Stimulated activated CD4-positive, alpha-beta T cell treated with anti-CD3 and anti-CD28 coated beads, TNF-alpha, amount 100 ng/mL, for 4 hours (primary cell): ENCODE results near the gene TMPRSS12.
"Not testable (repeated sequence)": the region's sequence is repeated elsewhere in the genome, so short reads cannot be mapped to it uniquely, and the experiment has no call there.

Experiments
- DNase-seq, 3 experiments: peaks; one replicate each; pipeline ENCODE4 v3.0.0-alpha.2; 2020; ENCODE audit warnings: low read depth in 3 of 3

The TMPRSS12 gene

DNA sequence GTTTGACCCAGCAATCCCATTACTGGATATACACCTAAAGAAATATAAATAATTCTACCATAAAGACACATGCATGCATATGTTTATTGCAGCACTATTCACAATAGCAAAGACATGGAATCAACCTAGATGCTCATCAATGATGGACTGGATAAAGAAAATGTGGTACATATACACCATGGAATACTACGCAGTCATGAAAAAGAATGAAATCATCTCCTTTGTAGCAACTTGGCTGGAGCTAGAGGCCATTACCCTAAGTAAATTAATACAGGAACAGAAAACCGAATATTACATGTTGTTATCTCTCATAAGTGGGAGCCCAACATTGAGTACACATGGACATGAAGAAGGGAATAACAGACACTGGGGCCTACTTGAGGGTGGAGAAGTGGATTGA is 13.0 kb downstream of the TMPRSS12 start:
- DNase-seq, result not testable (repeated sequence)

DNA sequence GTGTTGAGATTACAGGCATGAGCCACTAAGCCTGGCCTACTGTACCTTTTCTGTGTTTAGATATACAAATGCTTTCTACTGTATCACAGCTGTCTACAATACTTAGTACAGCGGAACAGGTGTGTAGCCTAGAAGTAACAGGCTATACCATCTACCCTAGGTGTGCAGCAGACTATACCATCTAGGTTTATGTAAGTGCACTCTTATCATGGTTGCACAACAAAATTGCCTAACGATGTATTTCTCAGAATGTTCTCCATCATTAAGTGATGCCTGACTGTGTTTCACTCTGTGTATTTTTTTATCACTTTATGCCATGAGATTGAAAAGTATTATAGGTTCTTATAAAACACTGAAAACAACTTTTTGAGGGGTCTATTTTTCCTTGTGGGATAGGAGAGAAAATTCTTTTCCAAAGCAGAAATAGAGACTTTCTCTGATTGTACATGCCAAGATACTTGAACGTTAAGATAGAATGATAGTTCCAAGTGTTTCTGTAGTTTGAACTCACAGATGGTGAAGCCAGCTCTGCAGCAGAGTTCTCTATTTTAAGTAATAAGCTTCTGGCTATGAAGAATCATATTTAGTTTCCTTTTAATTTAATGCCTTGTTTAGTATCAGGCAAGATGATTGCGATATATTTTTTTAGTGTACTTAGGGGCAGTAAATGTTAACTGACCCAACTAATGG is 17.0 kb downstream of the TMPRSS12 start:
- DNase-seq, result no peak

DNA sequence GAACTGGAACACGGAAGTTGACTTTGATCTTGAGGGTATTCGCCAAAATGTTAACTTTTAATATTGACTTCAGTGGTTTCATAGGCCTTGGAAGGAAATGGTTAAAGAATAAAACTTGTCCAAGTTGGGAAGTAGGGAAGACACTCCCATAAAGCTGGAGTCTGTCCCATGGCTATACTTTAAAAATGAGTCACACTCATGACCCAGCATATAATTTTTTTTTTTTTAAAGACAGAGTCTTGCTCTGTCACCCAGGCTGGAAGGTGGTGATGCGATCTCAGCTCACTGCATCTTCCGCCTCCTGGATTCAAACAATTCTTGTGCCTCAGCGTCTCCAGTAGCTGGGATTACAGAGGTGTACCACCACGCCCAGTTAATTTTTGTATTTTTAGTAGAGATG is 19.6 kb downstream of the TMPRSS12 start:
- DNase-seq, result no peak

DNA sequence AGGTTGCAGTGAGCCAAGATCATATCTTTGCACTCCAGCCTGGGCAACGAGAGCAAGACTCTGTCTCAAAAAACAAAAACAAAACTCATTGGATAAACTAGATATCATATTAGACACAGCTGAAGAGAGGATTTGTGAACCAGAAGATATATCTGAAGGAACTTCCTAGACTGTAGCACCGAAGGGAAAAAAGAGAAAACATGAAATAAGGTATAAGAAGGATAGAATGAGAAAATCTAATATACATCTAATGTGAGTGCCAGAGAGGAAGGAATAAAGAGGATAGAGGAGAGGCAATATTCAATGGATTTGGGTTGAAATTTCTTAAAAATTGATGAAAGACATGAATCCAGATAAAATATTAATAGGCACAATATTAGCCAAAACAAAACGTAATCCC is 22.5 kb downstream of the TMPRSS12 start:
- no peak for DNase-seq

DNA sequence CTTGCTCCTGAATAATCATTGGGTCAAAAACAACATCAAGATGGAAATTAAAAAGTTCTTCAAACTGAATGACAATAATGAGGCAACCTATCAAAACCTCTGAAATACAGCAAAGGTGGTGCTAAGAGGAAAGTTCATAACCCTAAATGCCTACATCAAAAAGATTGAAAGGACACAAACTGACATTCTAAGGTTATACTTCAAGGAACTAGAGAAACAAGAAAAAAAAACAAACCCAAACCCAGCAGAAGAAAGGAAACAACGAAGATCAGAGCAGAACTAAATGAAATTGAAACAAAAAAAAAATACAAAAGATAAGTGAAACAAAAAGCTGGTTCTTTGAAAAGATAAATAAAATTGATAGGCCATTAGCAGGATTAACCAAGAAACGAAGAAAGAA is 26.2 kb downstream of the TMPRSS12 start:
- not testable (repeated sequence) for DNase-seq

DNA sequence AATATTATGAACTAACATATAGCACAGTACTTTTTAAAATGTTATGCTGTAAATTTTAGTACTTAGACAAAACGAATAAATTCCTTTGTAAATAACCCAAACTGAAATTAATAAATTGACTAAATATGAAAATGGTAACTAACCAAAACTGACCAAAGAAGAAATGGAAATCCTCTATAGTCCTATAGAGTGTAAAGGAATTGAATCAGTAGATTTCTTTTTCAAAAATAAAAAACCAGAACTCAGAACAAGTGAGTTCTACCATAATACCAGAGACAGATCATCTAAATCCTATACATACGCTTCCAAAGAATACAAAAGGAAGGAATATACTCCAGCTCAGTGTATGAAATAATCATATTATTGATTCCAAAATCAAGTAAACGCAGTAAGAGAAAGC is 39.8 kb downstream of the TMPRSS12 start:
- no peak for DNase-seq

DNA sequence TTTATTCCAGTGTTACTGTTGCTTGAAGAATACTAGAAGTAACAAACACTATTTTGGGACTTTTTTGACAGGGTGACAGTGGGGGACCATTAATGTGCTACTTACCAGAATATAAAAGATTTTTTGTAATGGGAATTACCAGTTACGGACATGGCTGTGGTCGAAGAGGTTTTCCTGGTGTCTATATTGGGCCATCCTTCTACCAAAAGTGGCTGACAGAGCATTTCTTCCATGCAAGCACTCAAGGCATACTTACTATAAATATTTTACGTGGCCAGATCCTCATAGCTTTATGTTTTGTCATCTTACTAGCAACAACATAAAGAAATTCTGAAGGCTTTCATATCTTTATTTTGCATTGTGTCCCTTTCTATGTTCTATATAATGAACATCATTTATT is 44.5 kb downstream of the TMPRSS12 start:
- no peak for DNase-seq

DNA sequence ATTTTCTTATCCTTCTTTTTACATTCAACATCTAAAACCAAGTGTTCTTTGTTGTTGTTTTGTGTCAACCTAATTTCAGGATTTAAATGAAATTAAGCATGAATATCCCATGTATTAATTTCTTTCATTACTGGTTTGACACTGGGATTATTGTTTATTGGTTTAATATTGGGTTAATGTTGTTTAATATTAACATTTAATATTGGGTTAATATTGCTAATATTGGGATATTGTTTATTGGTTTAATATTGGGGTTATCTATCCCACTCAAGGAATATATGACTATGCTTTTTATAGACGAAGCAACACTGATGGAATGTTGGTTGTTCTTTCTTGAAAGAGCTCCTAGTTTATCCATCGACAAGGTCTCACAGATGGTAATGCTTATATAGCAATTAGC is 45.9 kb downstream of the TMPRSS12 start:
- DNase-seq, result no peak

DNA sequence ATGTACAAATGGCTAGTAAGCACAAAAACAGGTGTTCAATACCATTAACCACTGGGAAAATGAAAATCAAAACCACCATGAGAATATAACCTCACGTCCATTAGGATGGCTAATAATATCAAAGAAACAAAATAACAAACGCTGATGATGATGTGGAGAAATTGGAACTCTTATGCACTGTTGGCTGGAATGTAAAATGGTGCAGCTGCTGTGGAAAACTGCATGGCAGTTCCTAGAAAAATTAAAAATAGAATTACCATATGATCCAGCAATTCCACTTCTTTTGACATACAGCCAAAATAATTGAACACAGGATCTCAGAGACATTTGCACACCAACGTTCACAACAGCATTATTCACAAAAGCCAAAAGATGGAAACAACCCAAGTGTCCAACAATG is 51.5 kb downstream of the TMPRSS12 start:
- no peak for DNase-seq

DNA sequence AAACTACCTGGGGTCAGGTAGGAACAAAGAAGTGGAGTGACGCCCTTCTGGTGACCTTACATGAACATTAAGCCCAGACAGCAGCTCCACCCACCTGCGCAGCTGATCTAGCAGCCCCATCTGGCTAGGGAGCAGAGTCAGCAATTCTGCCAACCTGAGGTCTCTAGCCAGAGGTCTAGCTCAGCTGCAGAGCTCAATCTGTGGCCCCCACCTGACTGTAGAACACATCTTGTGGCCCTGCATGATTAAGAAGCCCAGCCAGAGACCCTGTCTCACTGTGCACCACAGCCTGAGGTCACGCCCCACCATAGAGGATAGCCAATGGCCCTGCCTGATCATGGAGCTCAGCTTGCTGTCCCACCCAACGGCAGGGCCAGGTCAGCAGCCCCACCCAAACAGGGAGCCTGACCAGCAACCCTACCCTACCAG is 59.0 kb downstream of the TMPRSS12 start:
- DNase-seq, result no peak

DNA sequence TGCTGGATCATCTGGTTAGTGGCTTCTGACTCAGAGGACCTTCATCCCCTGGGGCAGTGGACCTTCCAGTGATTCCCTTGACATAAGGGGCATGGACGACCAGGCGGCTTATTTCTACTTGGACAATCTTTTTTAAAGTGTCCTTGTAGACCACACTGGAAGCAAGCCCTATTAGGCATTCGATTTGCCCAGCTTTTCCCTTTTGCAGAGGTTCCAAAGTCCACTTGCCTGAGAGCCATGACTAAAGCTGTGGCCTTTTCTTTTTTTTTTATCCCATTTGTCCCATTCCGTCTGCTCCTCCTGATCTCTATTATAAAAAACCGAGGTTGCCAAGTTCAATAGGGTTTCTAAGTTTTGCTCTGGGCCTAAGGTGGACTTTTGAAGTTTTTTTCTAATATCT is 65.8 kb downstream of the TMPRSS12 start:
- not testable (repeated sequence) for DNase-seq

DNA sequence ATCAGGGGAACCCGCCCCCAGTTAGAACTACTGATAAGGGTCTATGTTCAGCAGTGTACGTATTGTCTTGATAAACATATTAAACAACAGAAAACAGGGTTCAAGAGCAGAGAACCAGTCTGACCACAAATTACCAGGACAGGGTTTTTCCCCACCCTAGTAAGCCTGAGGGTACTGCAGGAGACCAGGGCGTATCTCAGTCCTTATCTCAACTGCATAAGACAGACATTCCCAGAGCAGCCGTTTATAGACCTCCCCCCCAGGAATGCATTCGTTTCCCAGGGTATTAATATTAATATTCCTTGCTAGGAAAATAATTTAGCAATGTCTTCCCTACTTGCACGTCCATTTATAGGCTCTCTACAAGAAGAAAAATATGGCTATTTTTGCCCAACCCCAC is 69.6 kb downstream of the TMPRSS12 start:
- not testable (repeated sequence) for DNase-seq

DNA sequence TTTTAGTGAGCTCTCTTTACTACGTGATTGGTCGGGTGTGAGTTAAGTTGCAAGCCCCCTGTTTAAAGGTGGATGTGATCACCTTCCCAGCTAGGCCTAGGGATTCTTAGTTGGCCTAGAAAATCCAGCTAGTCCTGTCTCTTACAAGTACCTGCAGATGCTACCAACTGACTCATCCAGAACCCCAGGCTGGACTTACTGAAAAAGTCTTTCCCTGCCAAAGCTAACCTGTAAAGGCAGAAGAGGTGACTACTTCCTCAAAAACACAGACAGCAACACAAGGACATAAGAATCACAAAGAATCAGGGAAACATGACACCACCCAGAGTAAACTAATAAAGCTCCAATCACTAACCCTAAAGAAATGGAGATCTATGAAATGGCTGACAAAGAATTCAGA is 70.5 kb downstream of the TMPRSS12 start:
- no peak for DNase-seq

DNA sequence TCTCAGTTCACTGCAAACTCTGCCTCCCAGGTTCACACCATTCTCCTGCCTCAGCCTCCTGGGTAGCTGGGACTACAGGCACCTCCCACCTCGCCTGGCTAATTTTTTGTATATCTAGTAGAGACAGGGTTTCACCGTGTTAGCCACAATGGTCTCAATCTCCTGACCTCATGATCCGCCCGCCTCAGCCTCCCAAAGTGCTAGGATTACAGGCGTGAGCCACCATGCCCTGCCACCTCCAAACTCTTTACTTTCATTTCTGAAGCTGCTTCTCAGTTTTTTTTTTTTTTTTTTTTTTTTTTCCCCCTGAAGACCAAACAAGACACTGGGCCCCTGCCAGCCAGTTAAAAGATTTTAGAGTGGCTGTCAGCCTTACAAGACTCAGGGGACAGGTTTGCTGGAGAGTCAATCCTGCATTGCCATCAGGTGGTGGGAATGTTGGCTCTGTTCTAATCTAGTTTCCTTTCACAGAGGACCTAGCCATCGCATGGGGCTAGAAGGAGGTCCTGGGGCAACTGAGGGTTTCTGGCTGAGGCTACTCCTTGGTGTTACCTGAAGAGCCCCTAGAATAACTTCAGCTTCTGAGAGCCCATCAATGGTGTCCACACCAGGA is 72.3 kb downstream of the TMPRSS12 start:
- no peak for DNase-seq

DNA sequence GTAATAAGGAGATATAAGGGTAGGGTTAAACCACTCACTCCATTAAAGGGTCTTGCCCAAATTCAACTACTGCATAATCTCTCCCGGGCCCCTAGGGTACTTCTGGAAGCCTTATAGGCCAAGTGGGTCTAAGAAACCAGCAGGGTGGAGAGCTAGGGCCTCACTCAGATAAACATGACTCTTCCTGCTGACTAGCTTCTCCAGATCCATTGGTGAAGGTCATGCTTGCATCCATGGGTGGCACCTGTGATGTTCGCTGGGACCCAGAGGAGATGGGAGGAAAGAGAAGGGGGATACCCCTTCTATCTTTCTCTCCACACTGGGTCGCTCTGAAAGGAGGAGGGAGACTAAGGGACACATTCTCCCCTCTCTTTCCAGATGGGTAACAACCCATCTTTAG is 73.6 kb downstream of the TMPRSS12 start:
- DNase-seq, result no peak

DNA sequence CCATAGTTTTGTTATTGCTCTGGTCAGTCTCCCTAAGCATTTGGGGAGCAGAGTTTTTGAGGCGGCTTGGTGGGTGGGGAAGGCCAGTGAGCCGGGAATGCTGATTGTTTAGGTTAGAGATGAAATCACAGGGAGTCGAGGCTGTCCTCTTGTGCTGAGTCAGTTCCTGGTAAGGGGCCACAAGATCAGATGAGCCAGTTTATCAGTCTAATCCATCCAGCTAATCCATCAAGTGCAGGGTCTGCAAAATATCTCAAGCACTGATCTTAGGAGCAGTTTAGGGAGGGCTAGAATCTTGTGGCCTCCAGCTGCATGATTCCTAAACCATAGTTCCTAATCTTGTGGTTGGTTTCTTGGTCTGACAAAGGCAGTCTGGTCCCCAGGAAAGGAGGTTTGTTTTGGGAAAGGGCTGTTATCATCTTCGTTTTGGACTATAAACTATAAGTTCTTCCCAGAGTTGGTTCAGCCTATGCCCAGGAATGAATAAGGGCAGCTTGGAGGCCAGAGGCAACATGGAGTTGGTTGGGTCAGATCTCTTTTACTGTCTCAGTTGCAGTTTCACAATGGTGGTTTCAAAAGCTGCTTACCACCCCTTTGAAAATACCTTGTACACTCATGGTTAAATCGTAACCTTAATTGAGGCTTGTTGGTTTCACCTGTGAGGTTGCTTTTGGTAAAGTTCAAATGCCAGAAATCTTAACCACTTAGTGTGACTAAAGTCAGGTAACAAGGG is 76.0 kb downstream of the TMPRSS12 start:
- DNase-seq, result no peak

DNA sequence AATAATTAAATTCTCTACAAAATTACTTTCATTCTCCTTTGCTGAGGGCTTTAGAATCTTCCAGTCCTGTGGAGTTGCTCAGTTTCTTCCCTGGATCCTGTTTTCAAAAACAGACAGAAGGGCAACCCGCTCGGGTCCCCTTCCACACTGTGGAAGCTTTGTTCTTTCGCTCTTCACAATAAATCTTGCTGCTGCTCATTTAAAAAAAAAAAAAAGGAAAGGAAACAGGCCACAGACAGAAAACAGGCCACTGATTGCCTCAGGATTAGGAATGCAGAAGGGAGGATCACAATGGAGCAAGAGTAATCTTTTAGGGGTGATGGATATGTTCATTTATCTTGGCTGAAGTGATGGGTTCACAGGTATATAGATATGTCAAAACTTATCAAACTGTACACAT is 80.1 kb downstream of the TMPRSS12 start:
- no peak for DNase-seq

DNA sequence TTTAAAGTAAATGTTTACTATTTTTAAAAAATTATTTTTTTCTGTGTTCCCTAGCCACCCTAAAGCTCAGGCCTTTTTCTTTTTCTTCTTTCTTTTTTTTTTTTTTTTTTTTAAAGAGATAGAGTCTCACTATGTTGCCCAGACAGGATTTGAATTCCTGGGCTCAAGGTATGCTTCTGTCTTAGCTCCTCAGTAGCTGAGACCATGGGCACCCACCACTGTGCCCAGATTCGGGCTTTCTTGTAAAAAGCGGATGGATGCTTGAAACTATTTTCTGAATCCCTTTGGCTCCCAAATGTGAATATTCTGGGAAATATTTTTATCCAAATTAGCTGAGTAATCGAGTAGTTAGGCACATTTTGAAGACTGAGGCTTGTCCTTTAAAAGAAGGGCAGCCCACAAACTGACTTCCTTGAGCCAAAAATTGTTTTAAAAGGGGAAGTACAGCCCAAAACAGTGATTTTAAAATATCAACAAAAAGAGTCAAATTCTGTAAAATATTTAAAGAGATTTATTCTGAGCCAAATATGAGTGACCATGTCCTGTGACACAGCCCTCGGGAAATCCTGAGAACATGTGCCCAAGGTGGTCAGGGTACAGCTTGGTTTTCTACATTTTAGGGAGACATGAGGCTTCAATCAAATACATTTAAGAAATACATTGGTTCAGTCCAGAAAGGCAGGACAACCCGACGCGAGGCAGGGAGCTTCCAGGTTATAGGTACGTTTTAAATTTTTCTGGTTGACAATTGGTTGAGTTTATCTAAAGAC is 80.8 kb downstream of the TMPRSS12 start:
- DNase-seq, result no peak

DNA sequence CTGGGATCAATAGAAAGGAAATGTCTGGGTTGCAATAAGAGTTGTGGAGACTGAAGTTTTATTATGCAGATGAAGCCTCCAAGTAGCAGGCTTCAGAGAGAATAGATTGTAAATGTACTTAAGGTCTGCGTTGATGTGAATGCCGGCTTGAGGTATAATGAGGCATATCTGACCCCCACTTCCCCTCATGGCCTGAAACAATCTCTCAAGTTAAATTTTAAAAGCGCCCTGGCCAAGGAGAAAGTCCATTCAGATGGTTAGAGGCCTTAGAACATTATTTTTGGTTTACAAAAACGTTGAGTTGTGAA is 81.4 kb downstream of the TMPRSS12 start:
- no peak for DNase-seq

DNA sequence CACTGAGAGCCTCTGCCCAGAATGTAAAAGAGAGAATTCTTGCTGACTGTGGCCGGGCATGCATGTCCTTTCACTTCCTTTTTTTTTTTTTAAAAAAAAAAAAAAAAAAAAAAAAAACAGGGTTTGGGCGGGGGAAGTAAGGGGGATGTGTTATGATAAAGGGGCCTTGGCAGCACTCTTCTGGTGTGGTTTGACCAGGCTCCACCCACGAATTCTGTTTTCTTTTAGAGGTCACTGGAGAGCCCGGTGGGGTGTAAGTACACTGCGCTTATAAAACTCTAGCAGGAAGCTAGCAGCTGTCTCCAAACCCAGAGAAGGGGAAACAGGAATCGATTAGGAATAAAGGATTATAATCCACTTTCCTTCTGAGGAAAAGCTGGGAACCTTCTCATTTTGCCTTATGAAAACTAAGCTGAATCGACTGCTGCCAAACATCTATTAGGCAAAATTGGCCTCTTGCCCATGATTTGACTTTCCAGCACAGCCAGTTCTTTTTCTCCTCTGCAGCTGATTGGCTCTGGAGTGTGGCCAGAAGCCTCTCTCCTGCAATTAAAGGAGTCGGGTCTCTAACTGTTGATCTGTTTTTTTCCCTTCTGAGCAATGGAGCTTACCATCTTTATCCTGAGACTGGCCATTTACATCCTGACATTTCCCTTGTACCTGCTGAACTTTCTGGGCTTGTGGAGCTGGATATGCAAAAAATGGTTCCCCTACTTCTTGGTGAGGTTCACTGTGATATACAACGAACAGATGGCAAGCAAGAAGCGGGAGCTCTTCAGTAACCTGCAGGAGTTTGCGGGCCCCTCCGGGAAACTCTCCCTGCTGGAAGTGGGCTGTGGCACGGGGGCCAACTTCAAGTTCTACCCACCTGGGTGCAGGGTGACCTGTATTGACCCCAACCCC is 82.0 kb downstream of the TMPRSS12 start:
- no peak for DNase-seq

DNA sequence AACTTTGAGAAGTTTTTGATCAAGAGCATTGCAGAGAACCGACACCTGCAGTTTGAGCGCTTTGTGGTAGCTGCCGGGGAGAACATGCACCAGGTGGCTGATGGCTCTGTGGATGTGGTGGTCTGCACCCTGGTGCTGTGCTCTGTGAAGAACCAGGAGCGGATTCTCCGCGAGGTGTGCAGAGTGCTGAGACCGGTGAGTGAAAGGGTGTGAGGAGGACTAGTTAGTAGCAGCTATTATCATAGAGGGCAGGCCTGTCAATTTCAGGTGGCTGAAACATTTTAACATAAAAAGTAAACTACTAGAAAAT is 82.6 kb downstream of the TMPRSS12 start:
- no peak for DNase-seq

DNA sequence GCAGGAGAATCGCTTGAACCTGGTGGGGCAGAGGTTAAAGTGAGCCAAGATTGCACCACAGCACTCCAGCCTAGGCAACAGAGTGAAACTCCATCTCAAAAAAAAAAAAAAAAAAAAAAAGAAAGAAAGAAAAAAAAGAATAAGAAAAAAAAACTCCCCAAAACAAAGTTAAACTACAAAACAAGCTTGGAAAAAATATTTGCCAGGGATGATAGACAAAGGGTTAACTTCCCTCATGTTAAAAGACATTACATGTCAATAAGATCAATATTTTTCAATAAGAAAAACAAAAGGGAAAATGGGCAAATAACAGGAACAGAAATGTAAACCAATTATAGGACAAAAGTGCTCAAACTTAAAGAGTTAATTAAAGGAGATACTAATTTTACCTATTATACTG is 83.2 kb downstream of the TMPRSS12 start:
- no peak for DNase-seq
